ENCODE measurements around the gene MAD1L1. TPM values are rescaled to one million over a fixed set of nuclear protein-coding genes. Genes with fewer than 3 reads are reported as not detected.
"Not testable (repeated sequence)": the region's sequence is repeated elsewhere in the genome, so short reads cannot be mapped to it uniquely, and the experiment has no call there.

MAD1L1 gene
- total RNA-seq, 4 donors from 2014 or later: 60.3 to 149 (median 73.7) TPM

GRCh38 chr7:2162959-2163358, 69.8 kb downstream of the MAD1L1 start:
- 45 to 63% methylated on average over 4 of the region's 4 CpGs for WGBS, 2 donors
- H3K4me3 ChIP-seq: no peak overlapping the region
- no peaks in the 10 kb centered on the region for H3K9me3 ChIP-seq
- peak overlapping the region in 1 of 4 donors; percentile 43 for H3K27ac ChIP-seq
- no peak for DNase-seq (ENCODE audit: low spot score in 2 of 2)
- no peaks in the 10 kb centered on the region for H3K27me3 ChIP-seq
- peaks cover 0 to 4% (median 0%) of the 10 kb centered on the region in 3 donors for H3K36me3 ChIP-seq
- peaks cover 0 to 51% (median 11%) of the 10 kb centered on the region in 4 donors for H3K4me1 ChIP-seq
- TF ChIP-seq EP300 (IDR thresholded peaks at IDR 0.05): no peak
- TF ChIP-seq POLR2A (IDR thresholded peaks at IDR 0.05): no peak

GRCh38 chr7:2162004-2162902, 70.5 kb downstream of the MAD1L1 start:
- peaks cover 0 to 58% (median 17%) of the 10 kb centered on the region in 4 donors for H3K4me1 ChIP-seq
- 73 to 82% methylated on average over 17 of the region's 17 CpGs for WGBS, 2 donors
- H3K4me3 ChIP-seq; H3K36me3 ChIP-seq; DNase-seq (ENCODE audit: low spot score in 2 of 2); H3K27me3 ChIP-seq; H3K9me3 ChIP-seq; H3K27ac ChIP-seq: not testable (repeated sequence)

- no peaks in the 10 kb centered on the region for H3K27me3 ChIP-seq
- peaks cover 0 to 54% (median 23%) of the 10 kb centered on the region in 4 donors for H3K4me1 ChIP-seq
- no peak overlapping the region for H3K4me3 ChIP-seq
- 95 to 96% methylated on average over 8 of the region's 8 CpGs for WGBS, 2 donors
- DNase-seq (ENCODE audit: low spot score in 2 of 2): no peak
- H3K9me3 ChIP-seq: no peaks in the 10 kb centered on the region
- TF ChIP-seq EP300 (IDR thresholded peaks at IDR 0.05) (no peak), CTCF (IDR thresholded peaks at IDR 0.05) (no peak), POLR2A (IDR thresholded peaks at IDR 0.05) (no peak)
- H3K27ac ChIP-seq: no peak overlapping the region
- no peaks in the 10 kb centered on the region for H3K36me3 ChIP-seq
Observed at GRCh38 chr7:2159176-2159520, 73.6 kb downstream of the MAD1L1 start.

- Histone ChIP-seq H3K36me3 (no peaks in the 10 kb centered on the region), H3K4me3 (no peak overlapping the region), H3K27ac (peak overlapping the region in 3 of 4 donors; percentile 41 to 87 (median 73)), H3K27me3 (no peaks in the 10 kb centered on the region), H3K9me3 (no peaks in the 10 kb centered on the region), H3K4me1 (peaks cover 0 to 50% (median 21%) of the 10 kb centered on the region in 4 donors)
- no peak for TF ChIP-seq POLR2A (IDR thresholded peaks at IDR 0.05)
- no peak for TF ChIP-seq CTCF (IDR thresholded peaks at IDR 0.05)
- no peak for TF ChIP-seq EP300 (IDR thresholded peaks at IDR 0.05)
- WGBS, 2 donors: 81 to 83% methylated on average over 13 of the region's 13 CpGs
- no peak for DNase-seq (ENCODE audit: low spot score in 2 of 2)
Observed at GRCh38 chr7:2158331-2159175, 74.2 kb downstream of the MAD1L1 start.

GRCh38 chr7:2157473-2158279, 75.1 kb downstream of the MAD1L1 start:
- TF ChIP-seq CTCF (IDR thresholded peaks at IDR 0.05) (no peak), EP300 (IDR thresholded peaks at IDR 0.05) (peak; percentile 40 to 81), POLR2A (IDR thresholded peaks at IDR 0.05) (no peak)
- peak; percentile 45 to 82 for DNase-seq (ENCODE audit: low spot score in 2 of 2)
- 19 to 30% methylated on average over 17 to 19 of the region's 19 CpGs for WGBS, 2 donors
- H3K27me3 ChIP-seq: no peaks in the 10 kb centered on the region
- peaks cover 0 to 41% (median 18%) of the 10 kb centered on the region in 4 donors for H3K4me1 ChIP-seq
- H3K27ac ChIP-seq: peak overlapping the region; percentile 41 to 87 (median 70)
- H3K9me3 ChIP-seq: no peaks in the 10 kb centered on the region
- H3K4me3 ChIP-seq: no peak overlapping the region
- H3K36me3 ChIP-seq: no peaks in the 10 kb centered on the region
